Measurements from ENCODE around the gene TNFRSF1A. TPM values are rescaled to one million over a fixed set of nuclear protein-coding genes. Genes with fewer than 3 reads are reported as not detected.
A peak's percentile ranks its signal among the peaks of the same experiment; 100 is the strongest.

The TNFRSF1A gene
- total and polyA plus RNA-seq, 4 donors = 36.9 to 144 (median 88.4) TPM

GRCh38 chr12:6363010-6363329 lies 21.1 kb upstream of the TNFRSF1A start:
- no peaks in the 10 kb centered on the region for H3K27me3 ChIP-seq (ENCODE audit: control insufficient read depth in 4 of 4, insufficient read depth in 4 of 4, low read length in 3 of 4)
- H3K9me3 ChIP-seq (ENCODE audit: control insufficient read depth in 4 of 4, low read length in 3 of 4) = no peaks in the 10 kb centered on the region
- WGBS = 19% methylated on average over 4 of the region's 4 CpGs
- peak overlapping the region in 1 of 2 donors; percentile 60 for H3K9ac ChIP-seq (ENCODE audit: low read depth in 1 of 2, low read length in 2 of 2)
- peaks cover 14 to 41% (median 31%) of the 10 kb centered on the region in 4 donors for H3K4me1 ChIP-seq (ENCODE audit: control insufficient read depth in 4 of 4, insufficient read depth in 4 of 4, low read length in 3 of 4)
- peak overlapping the region in 1 of 3 donors; percentile 69 for H3K4me3 ChIP-seq (ENCODE audit: low read depth in 1 of 3, low read length in 3 of 3)
- no peaks in the 10 kb centered on the region for H3K36me3 ChIP-seq (ENCODE audit: control insufficient read depth in 4 of 4, insufficient read depth in 3 of 4, low read depth in 1 of 4, low read length in 3 of 4)
- no peak for DNase-seq (ENCODE audit: low spot score)
- peak overlapping the region; percentile 92 to 94 for H3K27ac ChIP-seq (ENCODE audit: low read depth in 1 of 2, low read length in 2 of 2)
- TF ChIP-seq ATF3 (IDR thresholded peaks at IDR 0.05) = no peak
- TF ChIP-seq MAX (IDR thresholded peaks at IDR 0.05) = no peak
- TF ChIP-seq YY1 (IDR thresholded peaks at IDR 0.05) = no peak
- TF ChIP-seq FOXA2 (IDR thresholded peaks at IDR 0.05) = no peak
- no peak for TF ChIP-seq HNF4G (IDR thresholded peaks at IDR 0.05)
- no peak for TF ChIP-seq REST (IDR thresholded peaks at IDR 0.05)
- no peak for TF ChIP-seq NR2F2 (IDR thresholded peaks at IDR 0.05)
- TF ChIP-seq HNF4A (conservative IDR thresholded peaks at IDR 0.05) = no peak
- TF ChIP-seq FOXA1 (IDR thresholded peaks at IDR 0.05) = no peak

GRCh38 chr12:6362403-6362802 lies 20.5 kb upstream of the TNFRSF1A start:
- peak overlapping the region; percentile 92 to 94 for H3K27ac ChIP-seq (ENCODE audit: low read depth in 1 of 2, low read length in 2 of 2)
- 71% methylated on average over 3 of the region's 3 CpGs for WGBS
- no peaks in the 10 kb centered on the region for H3K27me3 ChIP-seq (ENCODE audit: control insufficient read depth in 4 of 4, insufficient read depth in 4 of 4, low read length in 3 of 4)
- DNase-seq (ENCODE audit: low spot score) = no peak
- H3K9ac ChIP-seq (ENCODE audit: low read depth in 1 of 2, low read length in 2 of 2) = no peak overlapping the region
- H3K36me3 ChIP-seq (ENCODE audit: control insufficient read depth in 4 of 4, insufficient read depth in 3 of 4, low read depth in 1 of 4, low read length in 3 of 4) = no peaks in the 10 kb centered on the region
- TF ChIP-seq SP1 (IDR thresholded peaks at IDR 0.05) (no peak), HNF4G (IDR thresholded peaks at IDR 0.05) (no peak), RXRA (IDR thresholded peaks at IDR 0.05) (no peak), NR2F2 (IDR thresholded peaks at IDR 0.05) (no peak), GABPA (IDR thresholded peaks at IDR 0.05 in 1 of 2, conservative IDR thresholded peaks at IDR 0.05 in 1 of 2) (no peak), MAX (IDR thresholded peaks at IDR 0.05) (no peak), ZBTB33 (IDR thresholded peaks at IDR 0.05) (no peak), EGR1 (IDR thresholded peaks at IDR 0.05; ENCODE audit: low read depth in 2 of 2) (no peak)
- no peak overlapping the region for H3K4me3 ChIP-seq (ENCODE audit: low read depth in 1 of 3, low read length in 3 of 3)
- peaks cover 14 to 41% (median 28%) of the 10 kb centered on the region in 4 donors for H3K4me1 ChIP-seq (ENCODE audit: control insufficient read depth in 4 of 4, insufficient read depth in 4 of 4, low read length in 3 of 4)
- H3K9me3 ChIP-seq (ENCODE audit: control insufficient read depth in 4 of 4, low read length in 3 of 4) = no peaks in the 10 kb centered on the region

All from liver (tissue), 9 donors.